Ishikawa (cell line): ENCODE data around the gene RUNX1.

Source experiments
- CEBPB ChIP-seq: IDR thresholded peaks from 2 replicates; pipeline ENCODE4 v1.6.1; 2012
- EP300 ChIP-seq: IDR thresholded peaks from 2 replicates; pipeline ENCODE4 v1.6.1; 2012; ENCODE audit warnings: borderline replicate concordance
- FOXM1 ChIP-seq: IDR thresholded peaks from 2 replicates; pipeline ENCODE4 v1.6.1; 2012; ENCODE audit warnings: low read depth, borderline replicate concordance
- NFIC ChIP-seq: IDR thresholded peaks from 2 replicates; pipeline ENCODE4 v1.6.1; 2012
- RAD21 ChIP-seq: IDR thresholded peaks from 2 replicates; pipeline ENCODE4 v1.6.1; 2012; ENCODE audit warnings: low read depth
- REST ChIP-seq: IDR thresholded peaks from 2 replicates; pipeline ENCODE4 v1.6.1; 2012; ENCODE audit warnings: low read depth, mild to moderate bottlenecking
- TF ChIP-seq, protein P1 (sequence below): IDR thresholded peaks from 2 replicates; pipeline ENCODE4 v1.6.1; 2012
- TF ChIP-seq, protein P2 (sequence below): IDR thresholded peaks from 2 replicates; pipeline ENCODE4 v1.6.1; 2012

DNA sequence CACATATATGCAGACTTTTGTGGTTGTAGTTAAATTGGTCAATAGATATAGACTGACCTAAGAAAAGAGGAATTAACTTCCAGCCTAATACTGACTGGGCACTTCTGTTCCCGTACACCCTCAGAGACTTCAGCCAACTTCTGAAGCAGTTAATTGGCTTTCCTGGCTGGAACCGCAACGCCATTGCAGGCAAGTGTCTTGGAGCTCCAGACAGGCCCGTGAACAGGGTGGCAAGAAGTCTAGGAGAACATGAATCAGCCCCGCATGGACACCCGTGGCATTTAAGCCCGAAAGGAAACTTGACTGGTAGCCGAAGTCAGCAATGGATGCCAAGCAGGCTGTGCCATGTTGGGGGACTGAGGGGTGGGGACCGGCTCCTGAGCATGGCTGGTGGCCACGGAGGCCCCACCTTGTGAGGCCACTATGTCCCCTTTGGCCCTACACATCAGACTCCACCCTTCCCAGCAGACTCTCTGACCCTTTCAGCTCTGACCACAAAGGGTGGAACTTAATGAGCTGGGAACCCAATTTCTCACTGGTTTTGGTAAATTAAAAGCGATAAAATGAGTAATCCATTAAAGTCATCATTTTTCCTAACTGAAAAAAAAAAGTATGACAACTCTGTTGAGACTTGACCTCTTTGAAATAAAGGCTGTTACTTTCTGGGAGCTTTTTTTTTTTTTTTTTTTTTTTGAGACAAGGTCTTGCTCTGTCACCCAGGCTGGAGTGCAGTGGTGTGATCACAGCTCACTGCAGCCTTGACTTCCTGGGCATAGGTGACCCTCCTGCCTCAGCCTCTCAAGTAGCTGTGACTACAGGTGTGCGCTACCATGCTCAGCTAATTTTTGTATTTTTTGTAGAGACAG lies 54.1 kb downstream of the RUNX1 start:
- TF ChIP-seq EP300 (no peak), REST (no peak), NFIC (no peak), FOXM1 (no peak), RAD21 (no peak), CEBPB (no peak)
- TF ChIP-seq, protein P1, sequence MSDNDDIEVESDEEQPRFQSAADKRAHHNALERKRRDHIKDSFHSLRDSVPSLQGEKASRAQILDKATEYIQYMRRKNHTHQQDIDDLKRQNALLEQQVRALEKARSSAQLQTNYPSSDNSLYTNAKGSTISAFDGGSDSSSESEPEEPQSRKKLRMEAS = no peak
- TF ChIP-seq, protein P2, sequence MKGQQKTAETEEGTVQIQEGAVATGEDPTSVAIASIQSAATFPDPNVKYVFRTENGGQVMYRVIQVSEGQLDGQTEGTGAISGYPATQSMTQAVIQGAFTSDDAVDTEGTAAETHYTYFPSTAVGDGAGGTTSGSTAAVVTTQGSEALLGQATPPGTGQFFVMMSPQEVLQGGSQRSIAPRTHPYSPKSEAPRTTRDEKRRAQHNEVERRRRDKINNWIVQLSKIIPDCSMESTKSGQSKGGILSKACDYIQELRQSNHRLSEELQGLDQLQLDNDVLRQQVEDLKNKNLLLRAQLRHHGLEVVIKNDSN = no peak
